Measurements from ENCODE around the gene ZC3H7A.

GRCh38 chr16:11779074-11779473 is 18.0 kb downstream of the ZC3H7A start:
- TF ChIP-seq POLR2A (IDR thresholded peaks at IDR 0.05; ENCODE audit: low read depth, low read length) (no peak), TAF1 (IDR thresholded peaks at IDR 0.05; ENCODE audit: borderline replicate concordance, low read depth, low read length) (no peak)
